IMR-90 (cell line): Measurements from ENCODE around the gene PSMC6. TPM values are rescaled to one million over a fixed set of nuclear protein-coding genes. Genes with fewer than 3 reads are reported as not detected.

ENCODE experiments used
- ATAC-seq: fragments of 200-7000 bp; cut with Tn5 transposase; 2 replicates; pipeline ENCODE4 v1.9.1; 2020; ENCODE audit warnings: low read depth, mild to moderate bottlenecking, moderate library complexity
- BruUV-seq: library from RNA; stranded (reverse); fragments of 400-500 nt; replicated peaks from 2 replicates; lab custom pipeline; 2021; lab: Mats Ljungman, UMichigan
- CTCF ChIA-PET: fragments of 300-600 bp; formaldehyde crosslinking; extraction: SDS; loops from one replicate; lab custom pipeline; 2021; ENCODE audit warnings: antibody characterized with exemption; lab: Yijun Ruan, JAX
- POLR2A ChIA-PET: fragments of 300-600 bp; sonication (Branson Sonifier 250); formaldehyde crosslinking; loops from one replicate; lab custom pipeline; 2022; ENCODE audit warnings: antibody characterized with exemption; ENCODE audit not compliant: unreplicated experiment; lab: Charles Lee
- DNase-seq: peaks from one replicate; pipeline ENCODE4 v3.0.0; 2013
- H2AFZ ChIP-seq: replicated peaks from 2 replicates; pipeline ENCODE3; 2013; ENCODE audit warnings: low read length, mild to moderate bottlenecking; ENCODE audit not compliant: poor library complexity
- H2AK5ac ChIP-seq: 2 replicates; pipeline ENCODE4 v1.6.1; 2013; ENCODE audit warnings: low read depth, low read length, inconsistent platforms
- H2AK9ac ChIP-seq: replicated peaks from 2 replicates; pipeline ENCODE3; 2013; ENCODE audit warnings: mild to moderate bottlenecking, low read depth, low read length, moderate library complexity; ENCODE audit not compliant: poor library complexity
- H2BK120ac ChIP-seq: 2 replicates; pipeline ENCODE4 v1.6.1; 2013; ENCODE audit warnings: low read depth, low read length, inconsistent platforms
- H2BK15ac ChIP-seq: 3 replicates; pipeline ENCODE4 v1.6.1; 2013; ENCODE audit warnings: low read depth, low read length, inconsistent platforms
- H2BK20ac ChIP-seq: 2 replicates; pipeline ENCODE4 v1.6.1; 2013; ENCODE audit warnings: low read depth, mild to moderate bottlenecking, inconsistent platforms, low read length, moderate library complexity
- H2BK5ac ChIP-seq: 2 replicates; pipeline ENCODE4 v1.6.1; 2013; ENCODE audit warnings: mild to moderate bottlenecking, low read depth, low read length, inconsistent platforms; ENCODE audit not compliant: poor library complexity, severe bottlenecking
- H3K14ac ChIP-seq: replicated peaks from 2 replicates; pipeline ENCODE4 v1.6.1; 2013; ENCODE audit warnings: low read depth, low read length, inconsistent platforms
- H3K18ac ChIP-seq: 2 replicates; pipeline ENCODE4 v1.6.1; 2013; ENCODE audit warnings: low read depth, low read length, control low read depth
- H3K23ac ChIP-seq: 2 replicates; pipeline ENCODE4 v1.6.1; 2013; ENCODE audit warnings: low read depth, low read length, inconsistent platforms
- H3K27ac ChIP-seq: 2 replicates; pipeline ENCODE4 v1.5.1; 2013; ENCODE audit warnings: mild to moderate bottlenecking, control low read depth, low read length; ENCODE audit not compliant: insufficient read depth
- H3K27me3 ChIP-seq: 2 replicates; pipeline ENCODE4 v1.6.1; 2013; ENCODE audit warnings: low read length; ENCODE audit not compliant: control insufficient read depth, insufficient read depth
- H3K36me3 ChIP-seq: 2 replicates; pipeline ENCODE4 v1.6.1; 2013; ENCODE audit warnings: low read length, mixed read lengths; ENCODE audit not compliant: control insufficient read depth, insufficient read depth
- H3K4ac ChIP-seq: 2 replicates; pipeline ENCODE4 v1.6.1; 2013; ENCODE audit warnings: low read depth, low read length, inconsistent platforms
- H3K4me1 ChIP-seq: 2 replicates; pipeline ENCODE4 v1.6.1; 2013; ENCODE audit warnings: low read length, mixed read lengths; ENCODE audit not compliant: control insufficient read depth, insufficient read depth
- H3K4me2 ChIP-seq: 2 replicates; pipeline ENCODE4 v1.6.1; 2013; ENCODE audit warnings: low read depth, mild to moderate bottlenecking, control low read depth, low read length, moderate library complexity
- H3K4me3 ChIP-seq: 2 replicates; pipeline ENCODE4 v1.5.1; 2013; ENCODE audit warnings: low read depth, mild to moderate bottlenecking, control low read depth, low read length, moderate library complexity; ENCODE audit not compliant: insufficient read depth
- H3K56ac ChIP-seq: 2 replicates; pipeline ENCODE4 v1.6.1; 2013; ENCODE audit warnings: low read length, inconsistent platforms; ENCODE audit not compliant: insufficient read depth; ENCODE audit errors: extremely low read depth
- H3K79me1 ChIP-seq, 2 experiments: 2 replicates each; pipeline ENCODE4 v1.6.1; 2013; ENCODE audit warnings: low read length in 2 of 2, inconsistent platforms in 1 of 2, low read depth in 1 of 2
- H3K9ac ChIP-seq: 2 replicates; pipeline ENCODE4 v1.6.1; 2013; ENCODE audit warnings: low read depth, low read length, control low read depth
- H3K9me1 ChIP-seq: 2 replicates; pipeline ENCODE4 v1.6.1; 2013; ENCODE audit warnings: low read length, inconsistent platforms; ENCODE audit not compliant: insufficient read depth
- H3K9me3 ChIP-seq: 2 replicates; pipeline ENCODE4 v1.6.1; 2013; ENCODE audit warnings: low read length; ENCODE audit not compliant: control insufficient read depth, insufficient read depth
- H4K20me1 ChIP-seq: 2 replicates; pipeline ENCODE4 v1.6.1; 2013; ENCODE audit warnings: low read length, inconsistent platforms; ENCODE audit not compliant: insufficient read depth
- H4K5ac ChIP-seq: 2 replicates; pipeline ENCODE4 v1.6.1; 2013; ENCODE audit warnings: mild to moderate bottlenecking, low read depth, low read length, control low read depth
- H4K8ac ChIP-seq, 2 experiments: 2 replicates each; pipeline ENCODE4 v1.6.1; 2013; ENCODE audit warnings: low read depth in 2 of 2, low read length in 2 of 2, control low read depth in 1 of 2, inconsistent platforms in 1 of 2
- H4K91ac ChIP-seq: 2 replicates; pipeline ENCODE4 v1.6.1; 2013; ENCODE audit warnings: low read depth, low read length, inconsistent platforms; ENCODE audit not compliant: insufficient read depth
- ELK1 ChIP-seq: fragments of 150-350 bp; IDR thresholded peaks from 2 replicates; pipeline ENCODE4 v1.6.1; 2016; ENCODE audit warnings: low read depth, mild to moderate bottlenecking, low read length, moderate library complexity, borderline replicate concordance
- MAZ ChIP-seq: IDR thresholded peaks from 2 replicates; pipeline ENCODE4 v1.6.1; 2012; ENCODE audit warnings: low read depth, mild to moderate bottlenecking, low read length, improper control_type of control experiment, moderate library complexity, borderline replicate concordance
- RFX5 ChIP-seq: IDR thresholded peaks from 2 replicates; pipeline ENCODE4 v1.8.0; 2012; ENCODE audit warnings: low read depth, mild to moderate bottlenecking, low read length, moderate library complexity
- WGBS, 2 experiments: methylation state at CpG; one replicate each; pipeline versions ENCODE4 v1.1.5 to v1.1.7; 2013; ENCODE audit warnings: missing lambda C conversion rate in 2 of 2; ENCODE audit not compliant: insufficient read length in 1 of 2; ENCODE audit errors: extremely low coverage in 2 of 2; 5-methylcytosine and 5-hydroxymethylcytosine counted together
- dilution Hi-C: fragments of 300-500 bp; cut with HindIII; formaldehyde crosslinking; loops from one replicate; pipeline ENCODE4 v1.14.3; 2018; ENCODE audit warnings: low sequenced_read_pairs; ENCODE audit not compliant: unreplicated experiment
- in situ Hi-C: fragments of 300-500 bp; cut with MboI; formaldehyde crosslinking; loops from 3 replicates; pipeline ENCODE4 v1.14.3; 2019; ENCODE audit warnings: low sequenced_read_pairs, inconsistent platforms, mixed read lengths
- intact Hi-C: fragments of 100-400 bp; cut with micrococcal nuclease; formaldehyde crosslinking; loops from 2 replicates; pipeline ENCODE4 v1.10.0; 2022
- polyA plus RNA-seq, 3 experiments: library from polyadenylated mRNA; depleted of rRNA; stranded (reverse); fragments of >200 nt; gene quantifications; 2 replicates each; pipeline ENCODE4 v1.2.3, GENCODE V29; 2012; ENCODE audit warnings: low replicate concordance in 1 of 3
- total RNA-seq: library from RNA; depleted of rRNA; stranded (reverse); fragments of >200 nt; gene quantifications from 2 replicates; pipeline ENCODE4 v1.2.3, GENCODE V29; 2012

PSMC6 gene
- total and polyA plus RNA-seq, 2 of the 4 experiments (the other 2 are of a cell fraction): 62.9 to 85.4 TPM

GRCh38 chr14:52693532-52693931 lies 13.5 kb upstream of the PSMC6 start:
- H3K9me1 ChIP-seq: peaks cover 3% of the 10 kb centered on the region; the same call in 1 of the 2 replicates
- no peak for DNase-seq
- no peak for ATAC-seq
- in situ Hi-C loops (loop anchor here (25.0 kb wide), 1 partner anchor 381 kb away; the partner anchor contains the start of gene PTGER2), dilution Hi-C loops (no loop called here), intact Hi-C loops (loop anchor here (5.0 kb wide), 2 partner anchors 381 to 396 kb away; partner anchors contain the start of gene PTGER2)
- no peak overlapping the region for H3K27ac ChIP-seq
- no peak overlapping the region for H4K91ac ChIP-seq
- no peak overlapping the region for H3K4me3 ChIP-seq
- no peaks in the 10 kb centered on the region for H3K9me3 ChIP-seq
- H4K8ac ChIP-seq: no peak overlapping the region
- no peak overlapping the region for H2AK9ac ChIP-seq
- no peaks in the 10 kb centered on the region for H3K36me3 ChIP-seq
- H3K27me3 ChIP-seq: no peaks in the 10 kb centered on the region
- peaks cover 36% of the 10 kb centered on the region for H4K20me1 ChIP-seq
- no TSS peak for BruUV-seq
- WGBS, 2 experiments: no CpG with 5 or more reads among the region's 7 CpGs
- no peak overlapping the region for H3K9ac ChIP-seq
- H3K4me2 ChIP-seq: no peak overlapping the region
- CTCF ChIA-PET: no interaction called here
- H2BK15ac ChIP-seq: no peak overlapping the region
- H2AFZ ChIP-seq: no peak overlapping the region
- H3K56ac ChIP-seq: no peak overlapping the region
- TF ChIP-seq MAZ: no peak
- TF ChIP-seq ELK1: no peak
- TF ChIP-seq RFX5: no peak
- H2BK20ac ChIP-seq: no peak overlapping the region
- no peak overlapping the region for H4K5ac ChIP-seq
- H2AK5ac ChIP-seq: no peak overlapping the region; the same call in 1 of the 2 replicates
- H3K14ac ChIP-seq: no peak overlapping the region
- H3K4ac ChIP-seq: no peak overlapping the region
- H2BK120ac ChIP-seq: no peak overlapping the region
- peaks cover 9 to 51% of the 10 kb centered on the region in 2 experiments for H3K79me1 ChIP-seq
- POLR2A ChIA-PET: no interaction called here
- peaks cover 2% of the 10 kb centered on the region for H3K4me1 ChIP-seq
- no peak overlapping the region for H3K23ac ChIP-seq
- H3K18ac ChIP-seq: no peak overlapping the region
- no peak overlapping the region for H2BK5ac ChIP-seq
